ENCODE measurements around the gene HHLA2.

DNA sequence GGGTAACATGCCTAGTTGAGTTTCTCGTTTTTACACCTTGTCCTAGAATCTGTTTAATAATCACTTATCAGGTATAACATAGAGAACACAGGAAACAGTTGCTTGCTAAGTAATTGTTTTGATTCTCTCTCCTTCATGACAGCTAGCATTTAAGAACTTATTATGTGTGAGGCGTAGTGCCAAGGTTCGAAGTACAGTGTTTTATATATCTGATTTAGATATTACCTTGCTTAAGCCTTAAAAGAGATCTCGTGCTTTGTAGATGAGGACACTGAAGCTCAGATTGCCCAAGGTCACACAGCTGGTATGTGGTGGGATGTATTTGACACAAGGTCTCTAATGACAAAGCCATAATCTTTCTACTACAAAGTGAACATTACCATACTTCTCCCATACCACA is 45.1 kb upstream of the HHLA2 start:
- TF ChIP-seq, protein P1, sequence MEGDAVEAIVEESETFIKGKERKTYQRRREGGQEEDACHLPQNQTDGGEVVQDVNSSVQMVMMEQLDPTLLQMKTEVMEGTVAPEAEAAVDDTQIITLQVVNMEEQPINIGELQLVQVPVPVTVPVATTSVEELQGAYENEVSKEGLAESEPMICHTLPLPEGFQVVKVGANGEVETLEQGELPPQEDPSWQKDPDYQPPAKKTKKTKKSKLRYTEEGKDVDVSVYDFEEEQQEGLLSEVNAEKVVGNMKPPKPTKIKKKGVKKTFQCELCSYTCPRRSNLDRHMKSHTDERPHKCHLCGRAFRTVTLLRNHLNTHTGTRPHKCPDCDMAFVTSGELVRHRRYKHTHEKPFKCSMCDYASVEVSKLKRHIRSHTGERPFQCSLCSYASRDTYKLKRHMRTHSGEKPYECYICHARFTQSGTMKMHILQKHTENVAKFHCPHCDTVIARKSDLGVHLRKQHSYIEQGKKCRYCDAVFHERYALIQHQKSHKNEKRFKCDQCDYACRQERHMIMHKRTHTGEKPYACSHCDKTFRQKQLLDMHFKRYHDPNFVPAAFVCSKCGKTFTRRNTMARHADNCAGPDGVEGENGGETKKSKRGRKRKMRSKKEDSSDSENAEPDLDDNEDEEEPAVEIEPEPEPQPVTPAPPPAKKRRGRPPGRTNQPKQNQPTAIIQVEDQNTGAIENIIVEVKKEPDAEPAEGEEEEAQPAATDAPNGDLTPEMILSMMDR (IDR thresholded peaks at IDR 0.05): no peak
- TF ChIP-seq, protein P2, sequence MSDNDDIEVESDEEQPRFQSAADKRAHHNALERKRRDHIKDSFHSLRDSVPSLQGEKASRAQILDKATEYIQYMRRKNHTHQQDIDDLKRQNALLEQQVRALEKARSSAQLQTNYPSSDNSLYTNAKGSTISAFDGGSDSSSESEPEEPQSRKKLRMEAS (CRISPR knock-in tag; IDR thresholded peaks at IDR 0.05): no peak
- TF ChIP-seq ESRRA (CRISPR knock-in tag; IDR thresholded peaks at IDR 0.05; ENCODE audit: borderline replicate concordance) (no peak), NR3C1 (CRISPR knock-in tag; conservative IDR thresholded peaks at IDR 0.05; ENCODE audit: low read depth) (no peak), TEAD4 (CRISPR knock-in tag; IDR thresholded peaks at IDR 0.05) (no peak), IRF2 (CRISPR knock-in tag; IDR thresholded peaks at IDR 0.05; ENCODE audit: borderline replicate concordance, low read depth) (no peak)
- TF ChIP-seq, protein P3, sequence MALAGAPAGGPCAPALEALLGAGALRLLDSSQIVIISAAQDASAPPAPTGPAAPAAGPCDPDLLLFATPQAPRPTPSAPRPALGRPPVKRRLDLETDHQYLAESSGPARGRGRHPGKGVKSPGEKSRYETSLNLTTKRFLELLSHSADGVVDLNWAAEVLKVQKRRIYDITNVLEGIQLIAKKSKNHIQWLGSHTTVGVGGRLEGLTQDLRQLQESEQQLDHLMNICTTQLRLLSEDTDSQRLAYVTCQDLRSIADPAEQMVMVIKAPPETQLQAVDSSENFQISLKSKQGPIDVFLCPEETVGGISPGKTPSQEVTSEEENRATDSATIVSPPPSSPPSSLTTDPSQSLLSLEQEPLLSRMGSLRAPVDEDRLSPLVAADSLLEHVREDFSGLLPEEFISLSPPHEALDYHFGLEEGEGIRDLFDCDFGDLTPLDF (CRISPR knock-in tag; IDR thresholded peaks at IDR 0.05): no peak
- TF ChIP-seq, protein P4, sequence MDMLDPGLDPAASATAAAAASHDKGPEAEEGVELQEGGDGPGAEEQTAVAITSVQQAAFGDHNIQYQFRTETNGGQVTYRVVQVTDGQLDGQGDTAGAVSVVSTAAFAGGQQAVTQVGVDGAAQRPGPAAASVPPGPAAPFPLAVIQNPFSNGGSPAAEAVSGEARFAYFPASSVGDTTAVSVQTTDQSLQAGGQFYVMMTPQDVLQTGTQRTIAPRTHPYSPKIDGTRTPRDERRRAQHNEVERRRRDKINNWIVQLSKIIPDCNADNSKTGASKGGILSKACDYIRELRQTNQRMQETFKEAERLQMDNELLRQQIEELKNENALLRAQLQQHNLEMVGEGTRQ (CRISPR knock-in tag; IDR thresholded peaks at IDR 0.05): no peak

Data from WTC11 (cell line).